Measurements from ENCODE around the gene STARD10.
A peak's percentile ranks its signal among the peaks of the same experiment; 100 is the strongest.

The STARD10 gene

DNA sequence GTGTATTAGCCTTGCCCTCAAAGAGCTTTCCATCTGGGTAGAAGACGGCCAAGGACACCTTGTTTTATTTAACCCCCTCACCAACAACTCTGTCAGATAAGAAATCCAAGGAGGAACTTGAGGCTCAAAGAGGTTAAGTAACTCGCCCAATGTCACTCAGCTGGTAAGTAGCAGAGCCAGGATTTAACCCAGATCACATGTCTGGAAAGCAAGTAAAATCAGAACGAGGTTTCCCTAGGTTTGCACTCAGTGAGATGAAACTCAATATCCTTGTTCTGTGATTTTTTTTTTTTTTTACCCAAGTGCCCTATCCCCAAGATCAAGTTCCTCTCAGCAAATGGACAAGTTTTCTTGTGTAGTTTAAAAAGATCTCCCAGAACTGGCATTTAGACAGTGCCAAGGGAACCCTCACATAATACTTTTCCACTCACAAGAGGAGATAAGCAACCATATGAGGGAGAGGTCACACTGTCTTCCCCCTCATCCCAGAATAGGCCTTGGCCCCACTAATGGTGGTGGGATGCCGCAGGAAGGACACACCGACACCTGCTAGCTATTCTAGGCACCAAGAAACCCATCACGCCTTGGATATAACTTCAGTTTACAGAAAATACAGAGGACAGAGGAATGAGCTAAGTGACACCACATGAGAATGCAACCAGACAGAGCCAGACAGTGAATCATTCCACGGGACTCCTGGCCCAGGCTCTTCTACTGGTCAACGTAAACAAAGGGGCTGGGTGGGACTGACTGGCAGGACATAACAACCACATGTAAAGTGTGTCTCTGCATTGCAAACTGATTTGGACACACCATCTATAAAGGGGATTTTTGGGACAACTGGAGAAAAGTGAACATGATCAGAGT lies 33.1 kb downstream of the STARD10 start:
- no peak for DNase-seq

DNA sequence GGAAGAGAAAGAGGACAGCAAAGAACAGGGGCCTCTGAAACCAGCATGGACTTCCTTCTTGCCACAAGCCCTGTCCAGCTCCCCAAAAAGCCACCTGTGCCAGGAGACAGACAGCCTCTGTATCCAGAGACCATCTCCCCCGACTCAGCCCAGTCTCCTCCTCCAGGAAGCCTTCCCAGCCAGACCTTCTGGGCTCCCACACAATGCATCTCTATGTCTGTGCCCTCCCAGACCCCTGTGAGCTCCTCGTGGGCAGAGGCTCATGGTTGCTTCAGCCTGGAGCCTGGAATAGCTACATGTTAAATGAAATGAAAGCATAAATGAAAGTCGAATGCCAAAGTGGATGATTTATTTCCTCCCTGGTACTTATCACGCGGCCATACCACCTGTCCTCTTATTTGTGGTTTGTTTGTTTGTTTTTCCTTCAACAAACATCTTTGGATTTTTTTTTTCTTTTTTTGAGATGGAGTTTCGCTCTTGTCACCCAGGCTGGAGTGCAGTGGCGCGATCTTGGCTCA lies 34.3 kb downstream of the STARD10 start:
- no peak for DNase-seq

DNA sequence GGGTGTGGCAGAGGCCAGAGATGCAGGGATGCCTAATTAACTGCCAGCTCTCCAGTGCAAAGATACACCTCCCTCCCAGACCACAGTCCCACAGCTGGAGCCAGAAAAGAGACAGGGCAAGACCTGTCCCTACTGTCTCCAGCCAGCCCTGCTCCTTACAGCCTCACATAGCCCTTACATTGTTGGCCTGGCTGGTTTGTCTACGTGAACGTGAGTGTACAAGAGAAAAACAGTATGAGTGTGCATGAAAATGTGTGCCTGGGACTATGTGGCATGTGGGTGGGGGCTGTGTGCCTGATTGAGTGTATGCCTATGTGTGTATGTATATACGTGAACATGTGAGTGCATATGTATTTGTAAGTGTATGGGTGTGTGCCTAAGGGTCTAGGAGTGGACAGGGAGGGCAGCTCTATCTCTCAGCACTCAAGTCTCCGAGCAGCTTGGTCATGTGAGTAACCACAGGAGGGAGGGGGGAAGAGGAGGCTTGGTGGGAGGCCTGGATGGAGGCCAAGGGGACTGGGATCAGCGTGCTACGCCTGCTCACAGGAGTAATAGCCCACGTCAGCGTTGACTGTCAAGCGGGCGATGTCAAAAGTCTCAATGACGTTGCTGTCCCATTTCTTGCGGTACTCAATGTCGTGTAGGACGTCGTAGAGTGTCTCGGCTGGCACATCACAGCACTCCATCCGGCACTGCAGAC lies 35.0 kb downstream of the STARD10 start:
- no peak for DNase-seq

DNA sequence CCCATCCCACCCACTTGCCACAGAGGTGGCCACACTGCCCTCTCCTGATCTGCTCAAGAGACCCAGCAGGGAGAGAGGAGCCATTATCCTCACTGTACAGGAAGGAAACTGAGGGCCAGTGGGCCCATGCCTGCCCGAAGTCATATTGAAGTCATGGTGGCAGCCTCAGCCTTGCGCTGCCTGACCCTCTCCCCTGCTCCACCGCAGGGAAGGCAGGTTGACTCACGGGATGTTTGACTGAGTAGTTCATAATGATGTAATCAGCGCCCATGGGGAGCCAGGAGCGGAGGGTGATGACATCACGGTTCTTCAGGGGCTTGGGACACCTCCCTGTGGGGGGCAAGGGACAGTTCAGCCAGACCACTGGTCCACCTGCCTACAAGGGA lies 35.5 kb downstream of the STARD10 start:
- DNase-seq, result no peak

DNA sequence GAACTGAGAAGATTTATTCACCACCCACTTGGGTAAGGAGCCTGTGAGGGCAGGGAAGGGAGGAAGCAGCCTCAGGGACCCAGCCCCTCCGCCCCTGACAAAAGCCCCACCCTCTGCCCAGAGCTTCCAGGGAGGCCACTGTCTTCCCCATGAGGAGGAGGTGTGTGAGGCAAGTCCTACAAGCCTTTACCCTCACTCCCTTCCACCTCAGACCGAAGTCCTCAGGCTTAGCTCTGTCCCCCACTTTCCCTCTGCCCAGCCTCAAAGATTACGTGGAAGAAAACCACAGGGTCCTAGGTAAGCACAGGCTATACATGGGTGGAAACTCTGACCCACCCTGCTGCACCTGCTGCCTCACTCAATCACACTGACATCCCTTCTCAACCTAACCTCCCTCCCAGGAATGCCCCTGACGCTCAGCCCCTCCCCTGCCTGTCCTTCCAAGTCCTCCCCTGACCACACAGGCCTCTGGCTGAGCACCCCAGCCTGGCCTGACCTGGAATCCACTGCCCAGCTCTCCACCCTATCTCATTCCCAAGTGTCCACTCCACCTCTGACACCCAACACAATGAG lies 38.0 kb downstream of the STARD10 start:
- no peak for DNase-seq

DNA sequence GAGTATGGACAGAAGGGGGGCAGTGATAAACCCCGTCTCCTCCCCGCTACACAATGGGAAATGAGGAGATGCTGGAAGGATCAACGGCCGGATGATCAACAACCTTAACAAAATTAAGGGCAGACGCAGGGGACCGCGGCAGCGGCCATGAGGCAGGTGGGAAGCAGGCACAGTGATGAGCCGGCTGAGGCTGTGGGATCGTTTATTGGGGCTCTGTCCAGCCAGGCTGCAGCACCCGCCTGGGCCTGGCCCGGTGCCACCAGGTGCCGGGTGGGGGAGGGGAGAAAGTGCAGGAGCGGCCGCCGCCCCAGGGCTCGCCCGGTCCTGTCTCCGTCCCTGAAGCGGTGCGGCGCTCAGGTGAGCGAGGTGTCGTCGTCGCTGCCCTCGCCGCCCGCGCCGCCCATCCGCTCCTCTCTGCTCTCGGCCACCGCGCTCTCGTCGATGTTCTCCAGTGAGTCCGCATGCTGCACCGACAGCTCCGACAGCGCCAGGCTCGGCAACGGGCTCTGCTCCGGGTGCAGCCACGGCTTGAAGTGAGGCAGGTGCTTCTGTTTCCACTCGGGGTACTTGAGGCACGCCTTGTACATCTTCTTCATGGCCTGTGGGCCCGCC lies 39.2 kb downstream of the STARD10 start:
- no peak for DNase-seq

DNA sequence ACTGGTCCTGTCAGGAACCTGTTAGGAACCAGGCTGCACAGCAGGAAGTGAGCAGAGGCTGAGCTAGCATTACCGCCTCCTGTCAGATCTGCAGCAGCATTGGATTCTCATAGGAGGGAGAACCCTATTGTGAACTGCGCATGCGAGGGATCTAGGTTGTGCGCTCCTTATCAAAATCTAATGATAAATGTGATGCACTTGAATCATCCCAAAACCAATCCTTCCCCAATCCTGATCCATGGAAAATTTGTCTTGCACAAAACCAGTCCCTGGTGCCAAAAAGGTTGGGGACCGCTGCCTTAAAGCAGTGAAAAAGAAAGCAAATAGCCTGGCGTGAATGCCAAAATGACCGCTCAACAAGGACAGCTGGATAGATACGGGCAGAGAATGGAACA lies 39.7 kb downstream of the STARD10 start:
- no peak for DNase-seq

DNA sequence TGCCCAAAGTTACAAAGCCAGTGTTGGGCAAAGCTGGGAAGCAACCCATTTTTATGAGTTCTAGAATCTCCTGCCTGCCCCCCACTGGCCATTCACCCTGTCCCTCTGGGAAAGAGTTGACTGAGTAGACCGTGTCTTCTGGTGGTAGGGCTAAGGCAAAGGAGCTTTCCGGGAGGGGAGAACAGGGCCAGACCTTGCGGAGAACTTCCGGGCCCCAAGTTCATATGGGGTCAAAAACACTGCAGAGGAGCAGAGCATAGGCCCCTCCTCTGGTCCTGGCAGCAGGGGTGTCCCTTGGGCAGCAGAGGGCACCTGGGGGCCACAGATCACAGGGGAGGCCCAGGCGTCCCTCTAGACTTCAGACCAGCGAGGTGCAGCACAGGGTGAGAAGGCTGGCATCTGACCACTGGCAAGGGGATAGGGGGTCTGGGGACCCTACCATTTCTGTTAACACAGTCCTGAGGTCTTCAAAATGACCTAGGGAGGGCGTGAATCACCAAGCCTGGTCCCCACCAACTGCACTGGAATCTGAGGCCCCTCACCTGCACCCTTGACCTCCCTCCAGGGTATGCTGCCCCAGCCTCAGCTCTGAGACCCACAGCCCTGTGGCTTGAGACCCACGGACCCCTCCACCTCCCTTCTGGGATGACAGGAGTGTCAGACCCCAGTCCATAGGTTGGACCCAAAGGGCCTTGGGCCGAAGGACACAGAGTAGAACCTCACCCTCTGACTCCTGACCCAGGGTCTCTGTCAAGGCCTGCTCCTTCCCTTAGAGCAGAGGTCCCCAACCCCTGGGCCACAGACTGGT lies 40.3 kb downstream of the STARD10 start:
- DNase-seq, result peak; percentile 10 to 57

DNA sequence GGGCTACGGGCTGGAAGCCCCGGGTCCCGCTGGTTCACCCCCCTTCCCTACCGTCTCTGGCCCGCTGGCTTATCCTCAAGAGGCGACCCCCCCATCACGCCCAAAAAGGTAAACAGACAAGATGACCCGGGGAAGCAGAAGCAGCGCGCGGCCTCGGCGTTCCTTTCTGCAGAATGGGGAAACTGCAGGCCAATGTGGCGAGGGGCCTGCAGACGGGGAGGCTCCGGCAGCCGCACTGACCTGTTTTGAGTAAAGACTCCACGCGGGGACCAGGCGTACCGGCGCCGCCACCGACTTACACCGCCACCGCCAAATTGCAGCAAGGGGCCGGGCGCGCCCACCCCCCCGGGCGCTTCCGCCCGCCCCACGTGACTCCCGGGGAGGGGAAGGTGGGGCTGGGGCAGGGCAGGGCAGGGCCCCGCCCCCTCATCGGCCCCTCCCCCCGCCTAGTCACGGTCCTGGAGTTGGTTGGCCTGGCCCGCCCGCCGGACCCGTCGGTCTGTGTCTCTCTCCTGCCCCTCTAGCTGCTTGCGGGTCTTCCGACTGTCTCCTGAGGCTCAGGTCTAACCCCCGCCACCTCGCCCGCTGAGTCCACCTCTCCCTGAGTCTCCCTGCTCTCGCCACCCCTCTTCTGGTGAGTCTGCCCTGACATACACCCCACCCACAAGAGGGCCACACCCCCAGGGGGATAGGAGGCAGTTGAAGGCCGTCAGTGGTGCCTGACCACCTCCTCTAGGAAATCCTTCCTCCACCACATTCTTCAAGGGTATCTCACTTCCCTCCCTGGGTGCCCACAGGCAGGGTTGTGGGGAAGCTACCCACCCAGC lies 41.5 kb downstream of the STARD10 start, which contains the start of gene ARAP1:
TSS of gene ARAP1 (minus strand) at position 321 of the 827 bp plus-strand sequence. CDS start 25,280 bp downstream, outside the sequence.
- DNase-seq, result peak; percentile 43 to 74

DNA sequence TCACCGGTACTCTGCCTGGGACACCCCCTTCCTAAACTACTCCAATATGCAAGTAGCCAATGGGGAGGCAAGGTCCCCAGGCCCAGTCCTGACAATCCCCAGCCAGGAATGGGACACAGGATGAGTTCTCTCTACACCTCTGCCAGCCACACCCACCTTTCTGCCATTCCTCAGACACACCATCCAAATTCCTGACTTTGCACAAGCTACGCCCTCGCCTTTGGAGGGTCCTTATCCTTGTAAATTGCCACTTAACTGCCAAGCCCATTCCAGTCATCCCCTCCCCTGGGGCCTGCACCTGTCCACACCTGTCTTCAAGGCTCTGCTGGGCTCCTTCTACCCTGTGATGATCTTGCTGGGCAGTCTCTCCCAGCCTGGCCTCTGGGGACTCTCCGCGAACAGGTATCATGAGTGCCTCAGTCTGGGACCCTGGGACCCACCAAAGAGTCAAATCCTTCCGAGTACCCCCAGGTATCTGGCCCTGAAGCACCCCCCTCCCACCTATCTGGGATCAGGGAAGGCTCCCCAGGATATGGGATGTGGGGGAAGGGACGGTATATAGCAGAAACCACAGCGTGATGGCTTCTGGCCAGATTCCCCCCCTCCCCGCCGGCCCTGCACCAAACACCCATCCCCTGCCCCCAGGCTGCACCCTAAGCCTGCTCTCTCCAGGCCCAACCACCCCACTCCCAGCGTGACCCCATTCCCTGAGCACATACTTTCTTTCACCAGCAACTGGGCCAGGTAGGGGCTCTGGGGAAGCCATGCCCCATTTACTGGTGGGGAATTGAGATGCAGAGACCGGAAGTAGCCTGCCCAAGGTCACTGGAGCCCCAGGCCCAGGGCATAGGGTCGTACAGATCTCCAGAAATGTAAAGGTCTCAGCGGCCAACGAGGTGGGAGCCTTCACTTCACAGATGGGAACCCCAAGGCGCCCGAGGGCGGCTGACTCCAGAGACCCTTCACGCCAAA lies 42.4 kb downstream of the STARD10 start:
- DNase-seq, result no peak

DNA sequence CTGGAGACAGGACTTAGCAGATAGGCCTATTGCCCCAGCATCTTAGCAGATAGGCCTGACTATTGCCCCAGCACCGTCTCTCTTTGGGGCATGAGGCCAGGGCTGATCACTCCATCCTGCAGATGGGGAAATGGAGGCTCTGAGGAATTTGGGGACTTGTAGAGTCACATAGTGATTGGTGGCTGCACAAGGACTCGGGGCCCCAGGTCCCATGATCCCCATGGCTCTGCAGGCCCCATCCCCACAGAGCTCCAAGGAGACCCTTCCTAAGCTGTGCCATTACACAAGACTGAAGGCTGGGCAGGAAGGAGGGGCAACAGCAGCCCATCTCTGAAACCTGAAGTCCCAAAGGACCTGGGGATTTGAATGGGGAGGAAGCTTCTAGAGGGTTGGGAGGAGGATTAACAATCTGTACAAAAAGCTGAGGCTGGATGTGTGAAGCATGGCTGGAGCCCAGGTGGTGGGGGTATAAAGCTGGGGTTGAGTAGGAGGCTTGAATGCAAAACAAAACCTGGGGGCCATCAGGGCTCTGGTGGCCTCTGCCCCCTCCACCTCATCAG lies 43.2 kb downstream of the STARD10 start:
- no peak for DNase-seq

DNA sequence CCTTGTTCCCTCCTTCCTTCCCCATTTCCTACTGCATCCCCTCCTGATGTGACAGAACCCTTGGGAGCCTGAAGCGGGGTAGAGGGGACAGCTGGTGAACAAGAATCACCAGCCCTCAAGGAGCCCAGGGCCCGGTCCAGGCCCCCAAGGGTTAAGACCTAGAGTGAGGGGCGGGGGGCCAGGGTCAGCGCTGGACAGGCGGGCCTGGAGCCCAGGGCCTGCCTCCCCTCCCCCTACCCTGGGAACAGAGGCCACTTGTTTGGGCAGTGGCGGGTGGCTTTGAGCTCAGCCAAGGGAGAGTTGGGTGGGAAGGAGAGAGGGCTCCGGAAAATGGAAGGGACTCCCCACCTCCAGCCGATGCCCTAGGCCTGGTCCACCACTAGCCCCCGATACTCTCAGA lies 43.8 kb downstream of the STARD10 start:
- DNase-seq, result peak; percentile 70 to 76

DNA sequence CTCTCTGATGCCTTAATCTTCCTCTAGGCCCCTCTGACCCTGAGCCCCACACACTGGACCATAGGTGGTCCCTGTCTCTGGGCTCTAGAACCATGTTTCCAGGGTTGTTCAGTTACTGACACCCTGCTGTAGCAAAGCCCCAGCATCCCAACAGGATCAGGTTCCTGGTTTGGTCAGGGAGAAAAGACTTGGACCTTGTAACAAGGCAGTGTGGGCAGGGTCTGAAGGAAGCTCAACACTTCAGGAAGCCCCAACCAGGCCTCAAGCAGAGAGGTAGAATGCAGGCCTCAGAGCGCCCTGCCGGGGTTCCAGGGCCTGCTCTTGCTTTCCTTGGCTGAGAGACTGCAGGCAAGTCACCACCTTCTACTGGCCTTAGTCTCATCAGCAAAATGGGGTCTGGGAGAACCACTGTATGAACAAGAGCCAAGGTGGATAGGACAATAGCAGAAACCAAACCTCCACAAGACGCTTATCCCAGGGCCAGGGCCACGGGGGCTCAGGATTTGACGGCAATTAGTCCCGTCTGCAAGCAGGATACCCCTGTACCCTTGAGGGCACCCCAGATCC lies 46.5 kb downstream of the STARD10 start:
- DNase-seq, result no peak

DNA sequence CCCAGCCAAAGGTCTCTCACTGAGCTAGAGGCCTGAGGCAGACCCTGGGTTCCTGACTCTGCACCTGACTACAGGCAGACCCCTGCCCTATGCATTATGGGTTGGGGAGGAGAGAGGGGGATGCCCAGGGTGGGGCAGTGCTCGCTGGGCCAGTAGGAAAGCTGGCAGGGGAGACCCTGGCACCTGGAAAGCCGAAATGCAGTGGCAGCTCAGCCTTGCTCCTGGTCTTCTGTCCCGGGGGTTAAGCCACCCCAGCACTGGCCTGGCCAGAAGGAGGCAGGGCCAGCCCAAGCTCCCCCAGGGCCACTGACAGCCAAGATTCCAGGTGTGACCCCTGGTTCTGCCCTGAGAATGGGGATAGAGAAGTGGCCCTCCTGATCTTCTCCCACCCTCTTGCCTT lies 47.0 kb downstream of the STARD10 start:
- DNase-seq, result no peak

DNA sequence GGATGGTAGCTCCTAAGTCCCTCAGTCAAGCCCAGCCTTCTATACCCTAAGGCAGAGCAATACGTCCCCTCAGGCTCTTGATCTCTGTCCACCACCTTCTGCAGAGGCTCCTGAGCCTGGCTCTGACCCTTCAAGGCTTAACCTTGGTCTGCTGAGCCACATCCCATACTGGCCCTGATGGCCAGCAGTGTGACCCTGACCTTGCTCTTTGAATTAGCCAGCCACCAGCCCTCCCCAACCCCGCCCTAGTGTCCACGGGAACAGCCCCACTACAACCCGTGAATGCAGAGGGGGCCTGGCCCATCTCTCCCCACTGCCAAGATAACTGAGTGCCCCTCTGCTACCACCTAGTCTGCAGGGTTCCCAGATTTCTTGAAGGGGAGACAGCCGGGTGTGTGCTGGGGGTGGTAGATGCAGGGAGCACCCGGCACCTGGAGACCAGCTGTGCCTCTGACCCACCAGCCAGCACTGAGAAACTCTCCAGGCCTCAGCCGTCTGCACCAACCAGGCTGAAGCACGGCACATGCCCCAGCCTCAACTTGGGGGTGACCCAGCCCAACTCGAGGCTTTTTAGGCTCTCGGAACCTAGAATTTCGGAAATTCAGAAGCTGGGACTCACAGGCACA lies 47.8 kb downstream of the STARD10 start:
- no peak for DNase-seq

DNA sequence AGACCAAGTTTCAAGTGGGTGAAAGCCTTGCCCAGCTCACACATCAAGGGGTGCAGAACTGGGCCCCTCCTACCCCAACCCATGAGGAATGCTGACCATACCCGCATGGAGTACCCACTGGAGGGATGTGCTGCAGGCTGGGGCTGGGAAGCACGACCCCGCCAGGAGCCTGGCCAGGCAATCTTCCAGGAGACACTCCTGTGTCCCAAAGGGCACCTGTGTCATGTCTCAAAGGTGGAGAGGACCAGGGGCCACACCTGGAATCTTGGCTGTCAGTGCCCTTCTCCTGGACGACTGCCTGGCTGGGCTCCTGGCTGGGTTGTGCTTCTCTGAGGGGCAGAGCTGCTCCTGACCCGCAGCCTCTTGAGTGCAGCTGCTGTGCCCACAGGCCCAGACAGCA lies 48.3 kb downstream of the STARD10 start:
- no peak for DNase-seq

DNA sequence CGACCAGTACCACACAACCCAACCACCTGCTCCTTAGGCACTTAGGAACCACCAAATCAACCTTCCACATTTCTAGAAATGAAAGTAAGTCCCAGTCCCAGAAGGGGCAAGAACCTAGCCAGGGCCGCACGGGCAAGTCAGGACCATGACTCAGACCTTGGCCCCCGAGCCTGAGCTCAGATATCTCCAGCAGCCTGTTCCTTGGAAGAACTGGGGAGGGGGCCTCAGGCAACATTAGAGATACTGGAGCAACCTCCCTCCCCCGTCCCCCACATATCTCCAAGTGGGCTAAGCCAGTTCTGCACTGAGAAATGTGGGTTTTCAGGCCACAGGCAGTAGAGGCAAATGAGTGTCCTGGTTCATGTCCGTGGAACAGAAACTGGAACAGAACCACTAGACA lies 49.4 kb downstream of the STARD10 start:
- no peak for DNase-seq

DNA sequence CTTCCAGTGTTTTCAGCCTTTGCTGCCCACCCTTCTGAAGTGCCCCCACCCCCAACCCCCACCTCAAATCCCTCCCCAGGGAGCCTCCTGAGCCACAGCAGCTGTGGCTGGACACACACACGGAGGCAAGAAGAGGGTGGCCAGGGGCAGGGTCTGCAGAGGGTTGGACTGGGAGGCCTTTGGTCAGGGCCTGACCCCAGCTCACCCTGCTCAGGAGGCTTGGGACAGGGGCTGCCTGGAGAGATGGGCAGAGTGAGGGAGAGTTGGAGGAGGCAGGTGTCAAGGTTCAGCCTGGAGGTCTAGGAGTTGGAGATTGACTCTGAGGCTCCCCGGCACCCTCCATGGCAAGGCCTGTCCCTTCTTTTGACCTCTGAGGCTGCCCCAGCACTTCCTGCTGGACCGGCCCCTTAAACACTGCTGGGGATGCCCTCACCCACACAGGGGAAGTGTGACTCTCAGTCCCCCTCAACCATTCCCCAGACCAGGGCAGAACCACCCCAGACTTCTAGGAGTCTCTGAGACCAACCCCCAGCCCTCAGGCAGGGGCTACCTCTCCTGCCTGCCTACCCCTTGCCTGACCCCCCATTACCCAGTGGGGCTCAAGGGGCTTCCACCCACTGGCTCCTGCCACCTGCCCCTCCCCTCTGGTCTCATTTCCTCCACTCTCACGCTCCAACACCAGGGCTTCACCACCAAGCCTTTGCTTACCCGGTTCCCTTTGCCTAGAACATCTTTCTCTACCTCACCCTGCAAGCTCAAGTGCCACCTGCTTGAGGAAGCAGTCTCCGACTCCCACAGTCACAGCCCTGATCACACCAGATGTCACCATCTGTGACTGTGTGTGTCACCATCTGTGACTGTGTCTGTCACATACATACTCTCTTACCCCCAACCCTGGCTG lies 50.3 kb downstream of the STARD10 start:
- DNase-seq, result no peak
